Astrocyte (in vitro differentiated cells and primary cell): ENCODE data around the gene PGM2L1.

Experiments
- CTCF ChIP-seq: IDR thresholded peaks from 2 replicates; pipeline ENCODE4 v1.5.1; 2011; ENCODE audit warnings: low read depth, mild to moderate bottlenecking, inconsistent platforms, low read length, moderate library complexity; ENCODE audit not compliant: insufficient read depth
- EZH2 ChIP-seq: IDR thresholded peaks from 2 replicates; pipeline ENCODE4 v1.6.1; 2012; ENCODE audit warnings: mild to moderate bottlenecking, low read length, inconsistent platforms; ENCODE audit not compliant: insufficient read depth

GRCh38 chr11:74437441-74438042, 39.3 kb upstream of the PGM2L1 start:
- no peak for TF ChIP-seq EZH2
- no peak for TF ChIP-seq CTCF
